GM18498 (cell line): ENCODE data around the gene DIAPH1.

ENCODE experiments used
- ATAC-seq: cut with Tn5 transposase; IDR thresholded peaks from one replicate; pipeline ENCODE4 v1.9.1; 2021; ENCODE audit warnings: mild to moderate bottlenecking, moderate library complexity; ENCODE audit not compliant: unreplicated experiment

Gene DIAPH1

GRCh38 chr5:141522301-141522700 lies 96.5 kb downstream of the DIAPH1 start:
- no peak for ATAC-seq

- ATAC-seq = no peak
These were observed 97.5 kb downstream of the DIAPH1 start for GRCh38 chr5:141521244-141521781.

GRCh38 chr5:141519605-141520565 lies 98.9 kb downstream of the DIAPH1 start:
- ATAC-seq = no peak

GRCh38 chr5:141518618-141519015 lies 100.2 kb downstream of the DIAPH1 start:
- no peak for ATAC-seq

- ATAC-seq = no peak
These were observed 100.8 kb downstream of the DIAPH1 start for GRCh38 chr5:141517880-141518617.

- ATAC-seq = no peak
These were observed 101.5 kb downstream of the DIAPH1 start for GRCh38 chr5:141517312-141517711.

- no peak for ATAC-seq
These were observed 102.2 kb downstream of the DIAPH1 start for GRCh38 chr5:141516672-141517025.

- no peak for ATAC-seq
These were observed 102.7 kb downstream of the DIAPH1 start for GRCh38 chr5:141515946-141516671.

- no peak for ATAC-seq
These were observed 103.7 kb downstream of the DIAPH1 start for GRCh38 chr5:141515141-141515540.

- peak; percentile 21 for ATAC-seq
These were observed 104.3 kb downstream of the DIAPH1 start for GRCh38 chr5:141514330-141515133.

- peak; percentile 43 for ATAC-seq
These were observed 105.0 kb downstream of the DIAPH1 start for GRCh38 chr5:141513627-141514329.

GRCh38 chr5:141512911-141513626 lies 105.7 kb downstream of the DIAPH1 start:
- ATAC-seq = no peak

- ATAC-seq = peak; percentile 17
These were observed 106.3 kb downstream of the DIAPH1 start for GRCh38 chr5:141512390-141512910.

GRCh38 chr5:141511771-141512325 lies 107.0 kb downstream of the DIAPH1 start:
- ATAC-seq = no peak

GRCh38 chr5:141510850-141511601 lies 107.8 kb downstream of the DIAPH1 start:
- ATAC-seq = no peak

GRCh38 chr5:141510160-141510559 lies 108.6 kb downstream of the DIAPH1 start:
- ATAC-seq = no peak

- no peak for ATAC-seq
These were observed 109.8 kb downstream of the DIAPH1 start for GRCh38 chr5:141508798-141509611.
